IMR-90 (cell line): Measurements from ENCODE around the gene HOXA3.

Source experiments
- CEBPB ChIP-seq: IDR thresholded peaks from 2 replicates; pipeline ENCODE4 v1.6.1; 2012; ENCODE audit warnings: low read depth, low read length, improper control_type of control experiment
- MAFK ChIP-seq: IDR thresholded peaks from 2 replicates; pipeline ENCODE4 v1.6.1; 2012; ENCODE audit warnings: low read depth, low read length, improper control_type of control experiment
- POLR2A ChIP-seq: IDR thresholded peaks from 2 replicates; pipeline ENCODE4 v1.6.1; 2012; ENCODE audit warnings: mild to moderate bottlenecking, low read depth, low read length
- RAD21 ChIP-seq: IDR thresholded peaks from 2 replicates; pipeline ENCODE4 v1.6.1; 2012; ENCODE audit warnings: low read length, improper control_type of control experiment
- TF ChIP-seq, protein P1 (sequence below): conservative IDR thresholded peaks from 2 replicates; pipeline ENCODE4 v1.5.1; 2012; ENCODE audit warnings: mild to moderate bottlenecking, low read depth, low read length, improper control_type of control experiment
- TF ChIP-seq, protein P2 (sequence below): fragments of 150-350 bp; IDR thresholded peaks from 2 replicates; pipeline ENCODE4 v1.6.1; 2017; ENCODE audit warnings: mild to moderate bottlenecking, antibody characterized with exemption, low read length, low read depth

DNA sequence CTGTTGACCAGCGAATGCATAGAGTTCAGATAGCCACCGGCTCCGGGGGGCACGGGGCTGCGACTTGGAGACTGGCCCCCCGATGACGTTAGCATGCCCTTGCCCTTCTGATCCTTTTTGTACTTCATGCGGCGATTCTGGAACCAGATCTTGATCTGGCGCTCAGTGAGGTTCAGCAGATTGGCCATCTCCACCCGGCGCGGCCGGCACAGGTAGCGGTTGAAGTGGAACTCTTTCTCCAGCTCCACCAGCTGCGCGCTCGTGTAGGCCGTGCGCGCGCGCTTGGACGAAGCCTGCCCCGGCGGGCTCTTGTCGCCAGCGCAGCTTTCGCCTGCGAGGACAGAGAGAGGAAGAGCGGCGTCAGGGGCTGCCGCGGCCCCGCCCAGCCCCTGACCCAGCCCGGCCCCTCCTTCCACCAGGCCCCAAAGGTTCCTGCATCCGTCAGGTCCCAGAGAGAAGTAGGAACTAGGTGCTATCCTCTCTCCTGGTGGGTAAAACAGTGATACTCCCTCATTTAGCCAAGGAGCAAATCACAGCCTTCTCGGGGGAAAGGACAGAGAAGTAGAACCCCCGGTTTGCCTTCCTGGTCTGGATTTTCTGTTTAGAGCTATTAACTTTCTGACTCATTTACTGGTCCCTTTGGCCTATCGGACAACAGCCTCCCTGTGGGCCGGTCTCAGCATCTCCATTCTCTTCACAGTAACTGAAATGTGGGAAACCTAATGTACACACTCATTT, 43.8 kb downstream of the HOXA3 start:
- TF ChIP-seq, protein P1, sequence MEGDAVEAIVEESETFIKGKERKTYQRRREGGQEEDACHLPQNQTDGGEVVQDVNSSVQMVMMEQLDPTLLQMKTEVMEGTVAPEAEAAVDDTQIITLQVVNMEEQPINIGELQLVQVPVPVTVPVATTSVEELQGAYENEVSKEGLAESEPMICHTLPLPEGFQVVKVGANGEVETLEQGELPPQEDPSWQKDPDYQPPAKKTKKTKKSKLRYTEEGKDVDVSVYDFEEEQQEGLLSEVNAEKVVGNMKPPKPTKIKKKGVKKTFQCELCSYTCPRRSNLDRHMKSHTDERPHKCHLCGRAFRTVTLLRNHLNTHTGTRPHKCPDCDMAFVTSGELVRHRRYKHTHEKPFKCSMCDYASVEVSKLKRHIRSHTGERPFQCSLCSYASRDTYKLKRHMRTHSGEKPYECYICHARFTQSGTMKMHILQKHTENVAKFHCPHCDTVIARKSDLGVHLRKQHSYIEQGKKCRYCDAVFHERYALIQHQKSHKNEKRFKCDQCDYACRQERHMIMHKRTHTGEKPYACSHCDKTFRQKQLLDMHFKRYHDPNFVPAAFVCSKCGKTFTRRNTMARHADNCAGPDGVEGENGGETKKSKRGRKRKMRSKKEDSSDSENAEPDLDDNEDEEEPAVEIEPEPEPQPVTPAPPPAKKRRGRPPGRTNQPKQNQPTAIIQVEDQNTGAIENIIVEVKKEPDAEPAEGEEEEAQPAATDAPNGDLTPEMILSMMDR, result no peak
- peak; percentile 64 for TF ChIP-seq POLR2A
- TF ChIP-seq, protein P2, sequence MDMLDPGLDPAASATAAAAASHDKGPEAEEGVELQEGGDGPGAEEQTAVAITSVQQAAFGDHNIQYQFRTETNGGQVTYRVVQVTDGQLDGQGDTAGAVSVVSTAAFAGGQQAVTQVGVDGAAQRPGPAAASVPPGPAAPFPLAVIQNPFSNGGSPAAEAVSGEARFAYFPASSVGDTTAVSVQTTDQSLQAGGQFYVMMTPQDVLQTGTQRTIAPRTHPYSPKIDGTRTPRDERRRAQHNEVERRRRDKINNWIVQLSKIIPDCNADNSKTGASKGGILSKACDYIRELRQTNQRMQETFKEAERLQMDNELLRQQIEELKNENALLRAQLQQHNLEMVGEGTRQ, result no peak
- TF ChIP-seq RAD21, result no peak
- TF ChIP-seq MAFK, result no peak
- TF ChIP-seq CEBPB, result no peak
